ENCODE data around the gene KIAA0753. TPM values are rescaled to one million over a fixed set of nuclear protein-coding genes. Genes with fewer than 3 reads are reported as not detected.
"Not testable (repeated sequence)": the region's sequence is repeated elsewhere in the genome, so short reads cannot be mapped to it uniquely, and the experiment has no call there.

Gene KIAA0753
- total RNA-seq, 1 donor, result 14.4 TPM

DNA sequence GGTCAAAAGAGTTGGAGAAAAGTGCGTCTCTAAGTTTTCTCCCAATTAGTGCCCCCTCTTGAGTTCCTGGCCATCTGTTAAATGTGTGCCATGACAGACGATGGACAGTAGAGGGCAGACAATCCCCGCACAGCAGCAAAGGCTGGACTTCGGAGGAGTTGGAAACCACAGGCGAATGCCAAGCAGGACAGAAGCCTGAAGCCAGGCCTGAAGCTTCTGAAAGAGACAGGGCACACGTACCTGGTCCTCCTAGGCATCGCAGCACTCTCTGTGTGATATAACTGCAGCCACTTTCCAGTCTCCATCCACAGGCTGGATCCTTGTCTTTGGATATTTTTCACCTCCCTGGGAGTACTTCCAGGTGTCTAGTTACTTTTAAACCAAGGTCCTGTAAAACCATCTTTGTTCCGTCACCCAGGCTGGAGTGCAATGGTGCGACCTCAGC, 25.6 kb upstream of the KIAA0753 start:
- peak; percentile 95 for TF ChIP-seq CTCF (IDR thresholded peaks at IDR 0.05; ENCODE audit: insufficient read depth, low read length)
- H3K4me3 ChIP-seq (ENCODE audit: low read depth, low read length), result no peak overlapping the region
- DNase-seq (ENCODE audit: low read depth), result peak; percentile 88

DNA sequence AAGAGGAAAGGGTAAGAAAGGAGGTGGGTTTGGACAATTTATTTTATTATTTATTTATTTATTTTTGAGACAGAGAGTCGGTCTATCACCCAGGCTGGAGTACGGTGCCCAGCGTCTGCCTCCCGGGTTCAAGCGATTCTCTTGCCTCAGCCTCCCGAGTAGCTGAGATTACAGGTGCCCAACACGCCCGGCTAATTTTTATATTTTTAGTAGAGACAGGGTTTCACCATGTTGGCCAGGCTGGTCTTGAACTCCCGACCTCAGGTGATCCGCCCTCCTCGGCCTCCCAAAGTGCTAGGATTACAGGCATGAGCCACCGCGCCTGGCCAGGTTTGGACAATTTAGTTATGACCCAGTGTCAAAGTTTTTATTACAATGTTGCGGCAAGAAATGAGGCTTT, 22.7 kb upstream of the KIAA0753 start:
- not testable (repeated sequence) for H3K4me3 ChIP-seq (ENCODE audit: low read depth, low read length); DNase-seq (ENCODE audit: low read depth)

DNA sequence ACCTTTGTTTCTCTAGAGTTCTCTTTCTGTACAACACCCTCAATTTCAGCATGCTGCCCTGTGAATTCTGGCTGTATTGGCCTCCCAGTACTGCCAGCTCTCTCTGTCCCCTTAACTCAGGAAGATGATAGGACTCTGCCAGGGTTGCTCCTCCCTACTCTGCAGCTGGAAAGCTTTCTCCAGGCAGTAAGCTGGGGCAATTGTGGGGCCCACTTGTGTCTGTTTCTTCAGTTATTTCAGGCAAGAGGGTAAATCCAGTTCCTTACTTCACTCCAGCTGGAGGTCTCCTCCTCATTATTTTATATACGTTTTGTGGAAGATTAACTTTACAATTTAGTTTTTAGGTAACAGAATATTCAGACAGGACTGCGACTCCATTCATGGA, 20.9 kb upstream of the KIAA0753 start:
- H3K4me3 ChIP-seq (ENCODE audit: low read depth, low read length), result no peak overlapping the region
- DNase-seq (ENCODE audit: low read depth), result no peak
- no peak for TF ChIP-seq CTCF (IDR thresholded peaks at IDR 0.05; ENCODE audit: insufficient read depth, low read length)

DNA sequence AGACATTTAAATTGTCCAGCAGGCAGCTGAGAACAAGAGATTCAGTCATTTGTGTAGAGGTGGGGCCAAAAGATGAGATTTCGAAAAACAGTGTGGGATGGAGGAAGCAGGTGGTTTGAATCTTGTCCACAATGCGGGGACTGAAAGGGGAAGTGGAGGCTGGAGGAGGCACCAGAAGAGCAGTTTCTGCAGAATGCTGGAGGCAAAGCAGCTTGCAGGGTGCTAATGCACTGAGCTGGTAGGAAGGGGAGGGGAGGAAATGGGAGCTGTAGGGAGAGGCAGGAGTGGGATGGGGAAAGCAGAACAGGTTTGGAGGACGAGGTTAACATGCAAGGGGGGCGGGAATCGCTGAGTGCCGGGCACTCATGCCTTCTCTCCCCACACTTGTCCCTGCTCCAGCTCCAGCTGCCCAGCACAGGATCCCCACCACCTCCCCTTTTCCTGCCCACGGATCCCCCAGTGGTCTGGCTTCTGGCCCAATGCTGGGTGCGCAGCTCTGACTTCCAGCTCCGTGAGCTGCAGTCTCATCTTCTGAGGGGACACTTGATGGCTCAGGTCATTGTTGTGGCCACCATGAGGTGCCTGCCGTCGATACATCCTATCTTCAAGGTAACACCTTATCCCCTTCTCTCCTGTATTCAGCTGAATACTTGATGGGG, 20.4 kb upstream of the KIAA0753 start:
- no peak for TF ChIP-seq CTCF (IDR thresholded peaks at IDR 0.05; ENCODE audit: insufficient read depth, low read length)
- H3K4me3 ChIP-seq (ENCODE audit: low read depth, low read length), result no peak overlapping the region
- DNase-seq (ENCODE audit: low read depth), result no peak

DNA sequence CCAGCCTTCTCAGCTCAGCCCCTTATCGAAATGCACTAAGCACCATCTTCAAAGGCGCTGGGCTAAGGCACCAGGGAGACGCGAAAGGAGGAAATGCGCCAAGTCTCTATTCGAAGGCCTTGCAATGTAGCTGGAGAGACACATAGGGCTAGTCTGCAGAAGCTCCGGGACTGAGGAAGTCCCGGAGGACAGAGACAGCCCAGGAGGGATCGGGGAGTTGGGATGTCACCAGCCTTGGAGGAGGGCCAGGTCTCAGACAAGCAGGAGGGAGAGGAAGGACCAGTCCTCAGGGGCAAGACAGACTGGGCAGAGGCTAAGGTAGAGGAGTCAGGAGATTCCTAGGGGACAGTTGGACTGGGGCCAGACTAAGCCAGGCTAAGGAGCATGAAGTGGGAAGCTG, 19.6 kb upstream of the KIAA0753 start:
- no peak for TF ChIP-seq CTCF (IDR thresholded peaks at IDR 0.05; ENCODE audit: insufficient read depth, low read length)
- DNase-seq (ENCODE audit: low read depth), result no peak
- H3K4me3 ChIP-seq (ENCODE audit: low read depth, low read length), result no peak overlapping the region

DNA sequence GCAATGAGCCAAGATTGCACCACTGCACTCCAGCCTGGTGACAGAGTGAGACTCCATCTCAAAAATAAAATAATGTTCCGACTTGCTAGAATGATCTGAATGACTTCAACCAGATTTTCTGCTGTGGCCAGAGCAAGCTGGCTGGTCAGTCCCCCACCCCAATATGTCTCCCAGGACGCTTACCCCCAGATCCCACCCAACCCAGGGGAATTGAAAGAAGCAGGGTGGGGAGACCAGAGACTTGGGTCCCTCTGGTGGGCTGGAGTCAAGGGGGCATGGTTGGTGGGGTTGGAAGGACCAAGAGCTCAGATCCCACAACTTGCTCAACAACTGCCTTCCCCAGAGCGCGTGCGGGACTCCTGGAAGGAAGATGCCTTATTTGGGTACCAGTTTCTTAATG, 17.9 kb upstream of the KIAA0753 start:
- not testable (repeated sequence) for DNase-seq (ENCODE audit: low read depth)

GRCh38 chr17:6657633-6658287, 17.2 kb upstream of the KIAA0753 start:
- no peak overlapping the region for H3K4me3 ChIP-seq (ENCODE audit: low read depth, low read length)
- TF ChIP-seq CTCF (IDR thresholded peaks at IDR 0.05; ENCODE audit: insufficient read depth, low read length), result no peak
- DNase-seq (ENCODE audit: low read depth), result no peak

More for the DNA sequence above, 17.9 kb upstream of the KIAA0753 start:
- not testable (repeated sequence) for H3K4me3 ChIP-seq (ENCODE audit: low read depth, low read length)

DNA sequence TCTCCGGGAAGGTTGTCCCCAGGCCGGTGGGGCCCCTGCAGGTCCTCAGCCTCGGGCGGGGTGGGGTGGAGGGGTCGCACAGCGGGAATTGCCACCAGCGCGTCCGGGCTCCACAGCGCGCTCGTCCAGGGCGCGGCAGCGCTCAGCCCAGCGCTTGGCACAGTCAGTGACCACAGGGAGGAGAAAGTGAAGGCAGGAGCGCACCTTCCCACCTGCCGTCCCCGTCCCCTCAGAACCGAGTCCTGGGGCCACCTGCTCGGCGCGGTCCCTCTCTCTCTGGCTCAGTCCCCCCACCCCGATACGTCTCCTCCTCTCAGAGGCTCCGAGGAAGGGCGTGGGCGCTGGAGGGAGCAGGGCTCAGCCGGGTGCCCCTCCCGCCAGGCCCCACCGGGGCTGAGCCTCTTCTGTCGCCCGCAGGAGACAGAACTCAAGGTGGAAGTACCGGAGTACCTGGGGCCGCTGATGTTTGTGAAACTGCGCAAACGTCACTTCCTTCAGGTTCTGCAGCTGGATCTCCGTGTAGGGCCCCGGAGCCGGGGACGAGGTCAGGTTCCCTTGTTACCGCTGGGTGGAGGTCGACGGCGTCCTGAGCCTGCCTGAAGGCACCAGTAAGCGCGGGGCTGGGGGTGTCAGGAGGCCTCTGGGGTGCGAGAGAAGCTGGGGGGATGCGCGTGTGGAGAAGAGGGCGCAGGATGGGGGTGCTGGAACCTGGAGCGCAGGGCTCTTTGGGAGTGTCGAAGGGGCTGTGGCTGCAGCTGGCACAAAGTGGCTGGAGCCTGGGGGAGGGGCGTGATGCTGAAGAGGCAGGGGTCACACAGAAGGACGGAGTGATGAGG, 16.5 kb upstream of the KIAA0753 start:
- DNase-seq (ENCODE audit: low read depth); H3K4me3 ChIP-seq (ENCODE audit: low read depth, low read length): not testable (repeated sequence)

GRCh38 chr17:6655732-6656361, 15.3 kb upstream of the KIAA0753 start:
- DNase-seq (ENCODE audit: low read depth); H3K4me3 ChIP-seq (ENCODE audit: low read depth, low read length): not testable (repeated sequence)
